HEK293 (cell line): Measurements from ENCODE around the gene RPS19.

Experiments
- CTCF ChIA-PET: fragments of 350-600 bp; formaldehyde crosslinking; extraction: SDS; loops from one replicate; lab custom pipeline; 2021; ENCODE audit warnings: antibody characterized with exemption; lab: Yijun Ruan, JAX
- POLR2A ChIA-PET: fragments of 300-600 bp; formaldehyde crosslinking; extraction: SDS; loops from one replicate; lab custom pipeline; 2020; ENCODE audit warnings: antibody characterized with exemption, inconsistent platforms; lab: Yijun Ruan, JAX
- H3K27ac ChIP-seq: fragments of 200-500 bp; sonication (Bioruptor generic); 2 replicates; pipeline ENCODE4 v1.5.1; 2014; ENCODE audit warnings: low read depth, low read length, control low read depth, inconsistent platforms; ENCODE audit errors: extremely low read depth
- H3K36me3 ChIP-seq, 2 experiments: fragments of 200-500 bp in 1 of 2; sonication (Bioruptor generic) in 1 of 2; 1 replicate in 1 of 2; 2 replicates in 1 of 2; pipeline ENCODE4 v1.5.1; 2014 to 2017; ENCODE audit warnings: inconsistent platforms in 2 of 2, low read length in 2 of 2; ENCODE audit not compliant: control insufficient read depth in 2 of 2, insufficient read depth in 1 of 2
- H3K4me1 ChIP-seq: fragments of 200-500 bp; sonication (Bioruptor generic); 2 replicates; pipeline ENCODE4 v1.5.1; 2014; ENCODE audit warnings: mild to moderate bottlenecking, low read length, inconsistent platforms; ENCODE audit not compliant: control insufficient read depth, insufficient read depth
- H3K4me3 ChIP-seq: 2 replicates; pipeline ENCODE4 v1.5.1; 2011; ENCODE audit warnings: low read depth, mild to moderate bottlenecking, control low read depth, low read length, moderate library complexity
- H3K9me3 ChIP-seq: fragments of 200-500 bp; sonication (Bioruptor generic); 2 replicates; pipeline ENCODE4 v1.5.1; 2014; ENCODE audit warnings: low read depth, low read length, inconsistent platforms; ENCODE audit not compliant: control insufficient read depth, insufficient read depth
- FEZF1 ChIP-seq: fragments of 450-650 bp; formaldehyde crosslinking; IDR thresholded peaks from 2 replicates; pipeline ENCODE4 v1.5.1; 2016; ENCODE audit warnings: missing biosample characterization, missing genetic modification characterization
- GLIS1 ChIP-seq: fragments of 450-650 bp; formaldehyde crosslinking; IDR thresholded peaks from 2 replicates; pipeline ENCODE4 v1.5.1; 2016; ENCODE audit warnings: missing biosample characterization, missing genetic modification characterization
- GLIS2 ChIP-seq: fragments of 450-650 bp; formaldehyde crosslinking; IDR thresholded peaks from 2 replicates; pipeline ENCODE4 v1.5.1; 2016; ENCODE audit warnings: missing biosample characterization, missing genetic modification characterization
- HOXC10 ChIP-seq: sonication (generic); formaldehyde crosslinking; IDR thresholded peaks from 2 replicates; pipeline ENCODE4 v1.8.1; 2023; ENCODE audit warnings: mild to moderate bottlenecking, missing genetic modification reagents
- KLF8 ChIP-seq: fragments of 450-650 bp; formaldehyde crosslinking; IDR thresholded peaks from 2 replicates; pipeline ENCODE4 v1.5.1; 2016; ENCODE audit warnings: missing biosample characterization, missing genetic modification characterization
- OSR2 ChIP-seq: fragments of 450-650 bp; formaldehyde crosslinking; IDR thresholded peaks from 2 replicates; pipeline ENCODE4 v1.5.1; 2016; ENCODE audit warnings: missing biosample characterization, missing genetic modification characterization
- ZBTB17 ChIP-seq: fragments of 450-650 bp; formaldehyde crosslinking; IDR thresholded peaks from 2 replicates; pipeline ENCODE4 v1.5.1; 2016; ENCODE audit warnings: missing biosample characterization, missing genetic modification characterization
- ZBTB8A ChIP-seq: fragments of 450-650 bp; formaldehyde crosslinking; IDR thresholded peaks from 2 replicates; pipeline ENCODE4 v1.5.1; 2016; ENCODE audit warnings: missing biosample characterization, missing genetic modification characterization
- ZEB2 ChIP-seq: fragments of 450-650 bp; formaldehyde crosslinking; IDR thresholded peaks from 2 replicates; pipeline ENCODE4 v1.5.1; 2016; ENCODE audit warnings: missing biosample characterization, missing genetic modification characterization
- ZFP41 ChIP-seq: fragments of 450-650 bp; formaldehyde crosslinking; IDR thresholded peaks from 2 replicates; pipeline ENCODE4 v1.5.1; 2016; ENCODE audit warnings: missing biosample characterization, missing genetic modification characterization, borderline replicate concordance
- ZIC2 ChIP-seq: fragments of 450-650 bp; formaldehyde crosslinking; IDR thresholded peaks from 2 replicates; pipeline ENCODE4 v1.5.1; 2016; ENCODE audit warnings: missing biosample characterization, missing genetic modification characterization
- ZNF121 ChIP-seq: fragments of 450-650 bp; formaldehyde crosslinking; IDR thresholded peaks from 2 replicates; pipeline ENCODE4 v1.5.1; 2016; ENCODE audit warnings: missing biosample characterization, missing genetic modification characterization
- ZNF175 ChIP-seq: fragments of 450-650 bp; formaldehyde crosslinking; IDR thresholded peaks from 2 replicates; pipeline ENCODE4 v1.5.1; 2016; ENCODE audit warnings: missing biosample characterization, missing genetic modification characterization
- ZNF19 ChIP-seq: fragments of 450-650 bp; formaldehyde crosslinking; IDR thresholded peaks from 2 replicates; pipeline ENCODE4; 2016; ENCODE audit warnings: missing biosample characterization, missing genetic modification characterization, low read depth
- ZNF324 ChIP-seq: fragments of 450-650 bp; formaldehyde crosslinking; IDR thresholded peaks from 2 replicates; pipeline ENCODE4 v1.5.1; 2016; ENCODE audit warnings: missing biosample characterization, missing genetic modification characterization
- ZNF449 ChIP-seq: fragments of 450-650 bp; formaldehyde crosslinking; IDR thresholded peaks from 2 replicates; pipeline ENCODE4 v1.5.1; 2017; ENCODE audit warnings: missing biosample characterization, mild to moderate bottlenecking, missing genetic modification characterization, moderate library complexity
- ZNF501 ChIP-seq: fragments of 450-650 bp; formaldehyde crosslinking; IDR thresholded peaks from 2 replicates; pipeline ENCODE4 v1.5.1; 2016; ENCODE audit warnings: missing biosample characterization, missing genetic modification characterization
- ZNF600 ChIP-seq: fragments of 450-650 bp; formaldehyde crosslinking; IDR thresholded peaks from 2 replicates; pipeline ENCODE4 v1.5.1; 2016; ENCODE audit warnings: missing biosample characterization, missing genetic modification characterization
- ZNF629 ChIP-seq: fragments of 450-650 bp; formaldehyde crosslinking; IDR thresholded peaks from 2 replicates; pipeline ENCODE4 v1.5.1; 2017; ENCODE audit warnings: missing biosample characterization, missing genetic modification characterization
- ZNF658 ChIP-seq: fragments of 450-650 bp; formaldehyde crosslinking; IDR thresholded peaks from 2 replicates; pipeline ENCODE4; 2016; ENCODE audit warnings: missing biosample characterization, missing genetic modification characterization
- ZNF768 ChIP-seq: fragments of 450-650 bp; formaldehyde crosslinking; IDR thresholded peaks from 2 replicates; pipeline ENCODE4 v1.5.1; 2018; ENCODE audit warnings: missing biosample characterization, mild to moderate bottlenecking, missing genetic modification characterization
- ZNF843 ChIP-seq: fragments of 450-650 bp; formaldehyde crosslinking; IDR thresholded peaks from 2 replicates; pipeline ENCODE4 v1.5.1; 2016; ENCODE audit warnings: missing biosample characterization, missing genetic modification characterization
- TF ChIP-seq, protein P1 (sequence below): fragments of 450-650 bp; formaldehyde crosslinking; conservative IDR thresholded peaks from 2 replicates; pipeline ENCODE4 v1.5.1; 2016; ENCODE audit warnings: low read depth, missing biosample characterization, missing genetic modification characterization
- TF ChIP-seq, protein P2 (sequence below): fragments of 450-650 bp; IDR thresholded peaks from 2 replicates; pipeline ENCODE4 v1.5.1; 2018; ENCODE audit warnings: missing biosample characterization, missing genetic modification characterization
- TF ChIP-seq, protein P3 (sequence below): fragments of 450-650 bp; formaldehyde crosslinking; IDR thresholded peaks from 2 replicates; pipeline ENCODE4 v1.5.1; 2017; ENCODE audit warnings: missing biosample characterization, missing genetic modification characterization
- TF ChIP-seq, protein P4 (sequence below): fragments of 450-650 bp; formaldehyde crosslinking; IDR thresholded peaks from 2 replicates; pipeline ENCODE4 v1.5.1; 2016; ENCODE audit warnings: missing biosample characterization, missing genetic modification characterization

RPS19 gene

GRCh38 chr19:41869374-41869955 lies 9.4 kb downstream of the RPS19 start (continued):
- TF ChIP-seq, protein P1, sequence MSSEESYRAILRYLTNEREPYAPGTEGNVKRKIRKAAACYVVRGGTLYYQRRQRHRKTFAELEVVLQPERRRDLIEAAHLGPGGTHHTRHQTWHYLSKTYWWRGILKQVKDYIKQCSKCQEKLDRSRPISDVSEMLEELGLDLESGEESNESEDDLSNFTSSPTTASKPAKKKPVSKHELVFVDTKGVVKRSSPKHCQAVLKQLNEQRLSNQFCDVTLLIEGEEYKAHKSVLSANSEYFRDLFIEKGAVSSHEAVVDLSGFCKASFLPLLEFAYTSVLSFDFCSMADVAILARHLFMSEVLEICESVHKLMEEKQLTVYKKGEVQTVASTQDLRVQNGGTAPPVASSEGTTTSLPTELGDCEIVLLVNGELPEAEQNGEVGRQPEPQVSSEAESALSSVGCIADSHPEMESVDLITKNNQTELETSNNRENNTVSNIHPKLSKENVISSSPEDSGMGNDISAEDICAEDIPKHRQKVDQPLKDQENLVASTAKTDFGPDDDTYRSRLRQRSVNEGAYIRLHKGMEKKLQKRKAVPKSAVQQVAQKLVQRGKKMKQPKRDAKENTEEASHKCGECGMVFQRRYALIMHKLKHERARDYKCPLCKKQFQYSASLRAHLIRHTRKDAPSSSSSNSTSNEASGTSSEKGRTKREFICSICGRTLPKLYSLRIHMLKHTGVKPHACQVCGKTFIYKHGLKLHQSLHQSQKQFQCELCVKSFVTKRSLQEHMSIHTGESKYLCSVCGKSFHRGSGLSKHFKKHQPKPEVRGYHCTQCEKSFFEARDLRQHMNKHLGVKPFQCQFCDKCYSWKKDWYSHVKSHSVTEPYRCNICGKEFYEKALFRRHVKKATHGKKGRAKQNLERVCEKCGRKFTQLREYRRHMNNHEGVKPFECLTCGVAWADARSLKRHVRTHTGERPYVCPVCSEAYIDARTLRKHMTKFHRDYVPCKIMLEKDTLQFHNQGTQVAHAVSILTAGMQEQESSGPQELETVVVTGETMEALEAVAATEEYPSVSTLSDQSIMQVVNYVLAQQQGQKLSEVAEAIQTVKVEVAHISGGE (tag by site-specific recombination): no peak
- TF ChIP-seq ZFP41 (no peak), GLIS1 (peak; percentile 98), KLF8 (tag by site-specific recombination) (0 out of 2 replicates have a peak, but pooled peaks have one; percentile 7), OSR2 (tag by site-specific recombination) (peak; percentile 55), ZNF501 (tag by site-specific recombination) (no peak), ZNF629 (no peak), ZEB2 (tag by site-specific recombination) (0 out of 2 replicates have a peak, but pooled peaks have one; percentile 23), ZBTB17 (peak; percentile 21; the same call in 1 of the 2 replicates), ZNF658 (tag by site-specific recombination) (no peak), ZNF768 (tag by site-specific recombination) (no peak), ZNF175 (tag by site-specific recombination) (no peak), FEZF1 (tag by site-specific recombination) (no peak), ZNF121 (no peak), ZNF324 (tag by site-specific recombination) (no peak), ZNF19 (tag by site-specific recombination) (no peak), ZBTB8A (no peak), ZIC2 (peak; percentile 36; the same call in 1 of the 2 replicates)
- TF ChIP-seq, protein P2, sequence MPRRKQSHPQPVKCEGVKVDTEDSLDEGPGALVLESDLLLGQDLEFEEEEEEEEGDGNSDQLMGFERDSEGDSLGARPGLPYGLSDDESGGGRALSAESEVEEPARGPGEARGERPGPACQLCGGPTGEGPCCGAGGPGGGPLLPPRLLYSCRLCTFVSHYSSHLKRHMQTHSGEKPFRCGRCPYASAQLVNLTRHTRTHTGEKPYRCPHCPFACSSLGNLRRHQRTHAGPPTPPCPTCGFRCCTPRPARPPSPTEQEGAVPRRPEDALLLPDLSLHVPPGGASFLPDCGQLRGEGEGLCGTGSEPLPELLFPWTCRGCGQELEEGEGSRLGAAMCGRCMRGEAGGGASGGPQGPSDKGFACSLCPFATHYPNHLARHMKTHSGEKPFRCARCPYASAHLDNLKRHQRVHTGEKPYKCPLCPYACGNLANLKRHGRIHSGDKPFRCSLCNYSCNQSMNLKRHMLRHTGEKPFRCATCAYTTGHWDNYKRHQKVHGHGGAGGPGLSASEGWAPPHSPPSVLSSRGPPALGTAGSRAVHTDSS (tag by site-specific recombination): no peak
- TF ChIP-seq, protein P3, sequence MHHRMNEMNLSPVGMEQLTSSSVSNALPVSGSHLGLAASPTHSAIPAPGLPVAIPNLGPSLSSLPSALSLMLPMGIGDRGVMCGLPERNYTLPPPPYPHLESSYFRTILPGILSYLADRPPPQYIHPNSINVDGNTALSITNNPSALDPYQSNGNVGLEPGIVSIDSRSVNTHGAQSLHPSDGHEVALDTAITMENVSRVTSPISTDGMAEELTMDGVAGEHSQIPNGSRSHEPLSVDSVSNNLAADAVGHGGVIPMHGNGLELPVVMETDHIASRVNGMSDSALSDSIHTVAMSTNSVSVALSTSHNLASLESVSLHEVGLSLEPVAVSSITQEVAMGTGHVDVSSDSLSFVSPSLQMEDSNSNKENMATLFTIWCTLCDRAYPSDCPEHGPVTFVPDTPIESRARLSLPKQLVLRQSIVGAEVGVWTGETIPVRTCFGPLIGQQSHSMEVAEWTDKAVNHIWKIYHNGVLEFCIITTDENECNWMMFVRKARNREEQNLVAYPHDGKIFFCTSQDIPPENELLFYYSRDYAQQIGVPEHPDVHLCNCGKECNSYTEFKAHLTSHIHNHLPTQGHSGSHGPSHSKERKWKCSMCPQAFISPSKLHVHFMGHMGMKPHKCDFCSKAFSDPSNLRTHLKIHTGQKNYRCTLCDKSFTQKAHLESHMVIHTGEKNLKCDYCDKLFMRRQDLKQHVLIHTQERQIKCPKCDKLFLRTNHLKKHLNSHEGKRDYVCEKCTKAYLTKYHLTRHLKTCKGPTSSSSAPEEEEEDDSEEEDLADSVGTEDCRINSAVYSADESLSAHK (tag by site-specific recombination): no peak

DNA sequence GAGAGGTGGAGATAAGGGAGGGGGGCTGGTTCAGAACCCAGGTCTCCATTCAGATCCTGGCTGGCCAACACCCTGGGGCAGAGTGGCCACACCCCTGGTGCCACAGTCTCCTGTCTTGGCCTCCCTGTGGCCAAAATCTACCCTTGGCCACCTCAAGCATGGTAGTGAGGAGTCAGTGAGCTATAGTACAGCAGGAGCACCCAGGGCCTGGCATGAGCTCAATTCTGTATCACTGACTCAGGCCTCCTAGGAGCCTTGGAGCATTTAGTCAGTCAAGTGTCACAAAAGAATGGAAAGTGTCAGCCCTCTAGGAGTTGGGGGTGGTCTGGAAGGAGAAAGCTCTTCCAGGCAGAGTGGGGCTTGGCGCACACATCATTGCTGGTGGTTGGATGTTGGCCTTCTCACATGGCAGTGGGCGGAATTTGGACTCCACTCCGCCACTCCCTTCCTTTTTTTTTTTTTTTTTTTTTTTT lies 10.4 kb downstream of the RPS19 start:
- no peaks in the 10 kb centered on the region for H3K9me3 ChIP-seq
- H3K4me1 ChIP-seq: peaks cover 4% of the 10 kb centered on the region; the same call in 1 of the 2 replicates
- H3K27ac ChIP-seq: peak overlapping the region; percentile 47; the same call in 1 of the 2 replicates
- POLR2A ChIA-PET: interaction anchor here (0.9 to 7.2 kb wide), 4 partner anchors 11 to 88 kb away, joined by 4 to 118 read pairs (median 30); partner anchors contain the start of genes RABAC1 and RPS19
- H3K36me3 ChIP-seq: peaks cover 61 to 66% of the 10 kb centered on the region in 2 experiments
- CTCF ChIA-PET: interaction anchor here (1.0 to 5.5 kb wide), 3 partner anchors 11 to 82 kb away, joined by 3 to 61 read pairs (median 10); partner anchors contain the start of gene RPS19
- no peak overlapping the region for H3K4me3 ChIP-seq
- TF ChIP-seq ZNF600 (tag by site-specific recombination) (peak; percentile 83), HOXC10 (CRISPR knock-in tag) (no peak), ZNF843 (tag by site-specific recombination) (no peak), ZNF449 (tag by site-specific recombination) (0 out of 2 replicates have a peak, but pooled peaks have one; percentile 29), GLIS2 (tag by site-specific recombination) (peak; percentile 44; the same call in 1 of the 2 replicates)
- TF ChIP-seq, protein P4, sequence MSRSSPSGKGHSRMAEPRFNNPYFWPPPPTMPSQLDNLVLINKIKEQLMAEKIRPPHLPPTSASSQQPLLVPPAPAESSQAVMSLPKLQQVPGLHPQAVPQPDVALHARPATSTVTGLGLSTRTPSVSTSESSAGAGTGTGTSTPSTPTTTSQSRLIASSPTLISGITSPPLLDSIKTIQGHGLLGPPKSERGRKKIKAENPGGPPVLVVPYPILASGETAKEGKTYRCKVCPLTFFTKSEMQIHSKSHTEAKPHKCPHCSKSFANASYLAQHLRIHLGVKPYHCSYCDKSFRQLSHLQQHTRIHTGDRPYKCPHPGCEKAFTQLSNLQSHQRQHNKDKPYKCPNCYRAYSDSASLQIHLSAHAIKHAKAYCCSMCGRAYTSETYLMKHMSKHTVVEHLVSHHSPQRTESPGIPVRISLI (tag by site-specific recombination): peak; percentile 84
- TF ChIP-seq, protein P2 (tag by site-specific recombination): no peak
